Measurements from ENCODE around the gene RSL1D1.

The RSL1D1 gene

DNA sequence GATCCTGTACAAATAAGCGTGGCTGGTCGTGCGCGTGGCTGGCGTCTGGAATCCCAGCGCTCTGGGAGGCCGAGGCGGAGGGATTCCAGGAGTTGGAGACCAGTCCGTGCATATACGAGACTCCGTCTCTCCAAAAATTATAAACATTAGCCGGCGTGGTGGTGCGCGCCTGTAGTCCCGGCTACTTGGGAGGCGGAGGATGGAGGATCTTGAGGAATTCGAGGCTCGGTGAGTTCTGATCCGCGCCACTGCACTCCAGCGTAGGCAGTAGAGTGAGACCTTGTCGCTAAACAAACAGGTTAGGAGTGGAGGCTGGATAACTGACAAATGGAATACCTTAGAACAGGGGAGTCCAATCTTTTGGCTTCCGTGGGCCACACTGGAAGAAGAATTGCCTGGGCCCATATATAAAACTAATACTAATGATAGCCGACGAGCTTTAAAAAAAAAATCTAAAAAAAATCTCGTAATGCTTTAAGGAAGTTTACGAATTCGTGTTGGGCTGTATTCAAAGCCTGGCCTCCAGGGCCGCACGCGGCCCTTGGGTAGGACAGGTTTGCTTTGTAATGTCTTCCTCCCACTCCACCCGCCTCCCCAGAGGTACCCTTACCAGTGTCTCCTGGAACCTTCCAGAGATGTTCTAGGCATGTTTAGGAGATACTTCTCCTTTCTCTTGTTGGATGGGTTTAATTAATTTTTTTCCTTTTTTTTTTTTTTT is 909 bp upstream of the RSL1D1 start:
- Histone ChIP-seq H3K36me3 (ENCODE audit: insufficient read depth, low read length) (0 out of 2 replicates have a peak, but pooled peaks cover 7% of the 10 kb centered on the region), H3K9ac (ENCODE audit: low read depth, low read length, poor library complexity, severe bottlenecking) (peak overlapping the region; percentile 94), H2AFZ (ENCODE audit: low read length) (no peak overlapping the region), H3K27me3 (ENCODE audit: insufficient read depth, low read length, poor library complexity, severe bottlenecking) (no peaks in the 10 kb centered on the region), H3F3A (ENCODE audit: low read depth) (no peaks in the 10 kb centered on the region), H3K4me3 (ENCODE audit: low read length, poor library complexity, severe bottlenecking) (peak overlapping the region; percentile 88), H3K9me3 (ENCODE audit: insufficient read depth, low read depth, low read length) (no peaks in the 10 kb centered on the region), H3K4me2 (ENCODE audit: low read depth, low read length, poor library complexity, severe bottlenecking) (peak overlapping the region; percentile 65), H4K20me1 (ENCODE audit: insufficient read depth, low read length, poor library complexity, severe bottlenecking) (peaks cover 11% of the 10 kb centered on the region), H3K79me2 (ENCODE audit: insufficient read depth, low read length) (peaks cover 65% of the 10 kb centered on the region), H3K4me1 (ENCODE audit: insufficient read depth, low read length, poor library complexity, severe bottlenecking) (peaks cover 5% of the 10 kb centered on the region), H3K9me2 (replicated peaks; ENCODE audit: low read depth, low read length) (no peaks in the 10 kb centered on the region)
- TF ChIP-seq, protein P1, sequence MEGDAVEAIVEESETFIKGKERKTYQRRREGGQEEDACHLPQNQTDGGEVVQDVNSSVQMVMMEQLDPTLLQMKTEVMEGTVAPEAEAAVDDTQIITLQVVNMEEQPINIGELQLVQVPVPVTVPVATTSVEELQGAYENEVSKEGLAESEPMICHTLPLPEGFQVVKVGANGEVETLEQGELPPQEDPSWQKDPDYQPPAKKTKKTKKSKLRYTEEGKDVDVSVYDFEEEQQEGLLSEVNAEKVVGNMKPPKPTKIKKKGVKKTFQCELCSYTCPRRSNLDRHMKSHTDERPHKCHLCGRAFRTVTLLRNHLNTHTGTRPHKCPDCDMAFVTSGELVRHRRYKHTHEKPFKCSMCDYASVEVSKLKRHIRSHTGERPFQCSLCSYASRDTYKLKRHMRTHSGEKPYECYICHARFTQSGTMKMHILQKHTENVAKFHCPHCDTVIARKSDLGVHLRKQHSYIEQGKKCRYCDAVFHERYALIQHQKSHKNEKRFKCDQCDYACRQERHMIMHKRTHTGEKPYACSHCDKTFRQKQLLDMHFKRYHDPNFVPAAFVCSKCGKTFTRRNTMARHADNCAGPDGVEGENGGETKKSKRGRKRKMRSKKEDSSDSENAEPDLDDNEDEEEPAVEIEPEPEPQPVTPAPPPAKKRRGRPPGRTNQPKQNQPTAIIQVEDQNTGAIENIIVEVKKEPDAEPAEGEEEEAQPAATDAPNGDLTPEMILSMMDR (conservative IDR thresholded peaks at IDR 0.05; ENCODE audit: low read length): no peak
- TF ChIP-seq EZH2phosphoT487 (IDR thresholded peaks at IDR 0.05; ENCODE audit: borderline replicate concordance): no peak

DNA sequence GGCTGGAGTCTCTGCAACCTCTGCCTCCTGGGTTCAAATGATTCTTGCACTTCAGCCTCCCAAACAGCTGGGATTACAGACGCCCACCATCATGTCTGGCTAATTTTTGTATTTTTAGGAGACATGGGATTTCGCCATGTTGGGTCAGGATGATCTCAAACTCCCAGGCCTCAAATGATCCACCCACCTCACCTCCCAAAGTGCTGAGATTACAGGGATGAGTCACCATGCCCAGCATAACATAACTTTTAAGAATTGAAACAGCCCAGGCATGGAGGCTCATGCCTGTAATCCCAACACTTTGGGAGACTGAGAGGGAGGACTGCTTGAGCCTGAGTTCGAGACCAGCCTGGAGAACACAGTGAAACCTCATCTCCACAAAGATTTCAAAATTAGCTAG is 2.5 kb downstream of the RSL1D1 start:
- TF ChIP-seq, protein P1 (conservative IDR thresholded peaks at IDR 0.05; ENCODE audit: low read length): no peak
- TF ChIP-seq EZH2phosphoT487 (IDR thresholded peaks at IDR 0.05; ENCODE audit: borderline replicate concordance): no peak
- H4K20me1 ChIP-seq (ENCODE audit: insufficient read depth, low read length, poor library complexity, severe bottlenecking): peaks cover 16% of the 10 kb centered on the region
- H3K4me1 ChIP-seq (ENCODE audit: insufficient read depth, low read length, poor library complexity, severe bottlenecking): peaks cover 5% of the 10 kb centered on the region
- H3K4me2 ChIP-seq (ENCODE audit: low read depth, low read length, poor library complexity, severe bottlenecking): peak overlapping the region; percentile 91
- no peaks in the 10 kb centered on the region for H3K9me3 ChIP-seq (ENCODE audit: insufficient read depth, low read depth, low read length)
- H3K27me3 ChIP-seq (ENCODE audit: insufficient read depth, low read length, poor library complexity, severe bottlenecking): no peaks in the 10 kb centered on the region
- H3K9ac ChIP-seq (ENCODE audit: low read depth, low read length, poor library complexity, severe bottlenecking): no peak overlapping the region
- H3K9me2 ChIP-seq (replicated peaks; ENCODE audit: low read depth, low read length): no peaks in the 10 kb centered on the region
- no peak overlapping the region for H2AFZ ChIP-seq (ENCODE audit: low read length)
- no peaks in the 10 kb centered on the region for H3F3A ChIP-seq (ENCODE audit: low read depth)
- H3K36me3 ChIP-seq (ENCODE audit: insufficient read depth, low read length): peaks cover 33% of the 10 kb centered on the region; the same call in 1 of the 2 replicates
- peak overlapping the region; percentile 88 for H3K4me3 ChIP-seq (ENCODE audit: low read length, poor library complexity, severe bottlenecking)
- peaks cover 58% of the 10 kb centered on the region for H3K79me2 ChIP-seq (ENCODE audit: insufficient read depth, low read length)

DNA sequence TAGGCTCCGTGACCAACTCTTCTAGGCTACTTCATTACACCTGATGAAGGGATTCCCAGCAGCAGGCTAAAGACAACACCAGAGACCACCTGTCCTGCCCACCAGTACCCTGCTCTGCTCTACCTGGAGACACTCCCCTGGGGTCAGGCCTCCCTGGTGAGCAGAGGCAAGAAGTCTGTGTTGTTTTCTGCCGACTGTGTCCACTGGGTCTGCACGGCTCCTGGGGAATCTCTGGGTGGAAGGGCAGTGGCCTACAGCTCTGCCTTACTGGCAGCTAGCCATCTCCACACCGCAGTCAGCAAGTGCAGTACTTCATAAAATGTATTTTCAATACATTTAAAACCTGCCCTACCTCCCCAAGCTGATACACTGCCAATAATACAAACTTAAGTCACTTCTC is 6.8 kb downstream of the RSL1D1 start:
- Histone ChIP-seq H3K4me2 (ENCODE audit: low read depth, low read length, poor library complexity, severe bottlenecking) (no peak overlapping the region), H3K4me3 (ENCODE audit: low read length, poor library complexity, severe bottlenecking) (no peak overlapping the region), H3K9me3 (ENCODE audit: insufficient read depth, low read depth, low read length) (no peaks in the 10 kb centered on the region), H3K36me3 (ENCODE audit: insufficient read depth, low read length) (peaks cover 61% of the 10 kb centered on the region; the same call in 1 of the 2 replicates), H3K4me1 (ENCODE audit: insufficient read depth, low read length, poor library complexity, severe bottlenecking) (no peaks in the 10 kb centered on the region), H3K79me2 (ENCODE audit: insufficient read depth, low read length) (peaks cover 25% of the 10 kb centered on the region), H2AFZ (ENCODE audit: low read length) (no peak overlapping the region), H4K20me1 (ENCODE audit: insufficient read depth, low read length, poor library complexity, severe bottlenecking) (peaks cover 9% of the 10 kb centered on the region), H3K9me2 (replicated peaks; ENCODE audit: low read depth, low read length) (no peaks in the 10 kb centered on the region), H3F3A (ENCODE audit: low read depth) (no peaks in the 10 kb centered on the region), H3K9ac (ENCODE audit: low read depth, low read length, poor library complexity, severe bottlenecking) (no peak overlapping the region), H3K27me3 (ENCODE audit: insufficient read depth, low read length, poor library complexity, severe bottlenecking) (no peaks in the 10 kb centered on the region)
- TF ChIP-seq, protein P1 (conservative IDR thresholded peaks at IDR 0.05; ENCODE audit: low read length): no peak
- no peak for TF ChIP-seq EZH2phosphoT487 (IDR thresholded peaks at IDR 0.05; ENCODE audit: borderline replicate concordance)

All from Loucy (cell line).